GM19397 (cell line): Measurements from ENCODE around the gene RASSF6.
"Not testable (repeated sequence)": the region's sequence is repeated elsewhere in the genome, so short reads cannot be mapped to it uniquely, and the experiment has no call there.

Source experiments
- ATAC-seq: cut with Tn5 transposase; IDR thresholded peaks from one replicate; pipeline ENCODE4 v1.9.1; 2021; ENCODE audit warnings: mild to moderate bottlenecking, moderate library complexity; ENCODE audit not compliant: unreplicated experiment

The RASSF6 gene

GRCh38 chr4:73585345-73585744 lies 34.9 kb downstream of the RASSF6 start:
- ATAC-seq = no peak

- no peak for ATAC-seq
These were observed 36.6 kb downstream of the RASSF6 start for GRCh38 chr4:73583666-73584065.

GRCh38 chr4:73577371-73577770 lies 42.9 kb downstream of the RASSF6 start:
- no peak for ATAC-seq

GRCh38 chr4:73576381-73576780 lies 43.9 kb downstream of the RASSF6 start:
- no peak for ATAC-seq

GRCh38 chr4:73575660-73576059 lies 44.6 kb downstream of the RASSF6 start:
- ATAC-seq = no peak

GRCh38 chr4:73573794-73574528 lies 46.3 kb downstream of the RASSF6 start:
- peak; percentile 50 for ATAC-seq

GRCh38 chr4:73550865-73551264 lies 69.4 kb downstream of the RASSF6 start:
- not testable (repeated sequence) for ATAC-seq

- ATAC-seq = no peak
These were observed 75.6 kb downstream of the RASSF6 start for GRCh38 chr4:73544620-73545019.

GRCh38 chr4:73541251-73541650 lies 79.0 kb downstream of the RASSF6 start:
- ATAC-seq = no peak

GRCh38 chr4:73540826-73541225 lies 79.4 kb downstream of the RASSF6 start:
- ATAC-seq = no peak

GRCh38 chr4:73539386-73539785 lies 80.8 kb downstream of the RASSF6 start:
- ATAC-seq = no peak

GRCh38 chr4:73538162-73538561 lies 82.1 kb downstream of the RASSF6 start:
- ATAC-seq = no peak

- no peak for ATAC-seq
These were observed 86.5 kb downstream of the RASSF6 start for GRCh38 chr4:73533515-73534422.

GRCh38 chr4:73528171-73528570 lies 92.1 kb downstream of the RASSF6 start:
- ATAC-seq = no peak

- ATAC-seq = peak; percentile 47
These were observed 93.0 kb downstream of the RASSF6 start for GRCh38 chr4:73527196-73527595.

GRCh38 chr4:73525611-73526010 lies 94.6 kb downstream of the RASSF6 start:
- ATAC-seq = no peak

- no peak for ATAC-seq
These were observed 97.1 kb downstream of the RASSF6 start for GRCh38 chr4:73523126-73523525.
